ENCODE results near the gene COL9A2.
A peak's percentile ranks its signal among the peaks of the same experiment; 100 is the strongest.

COL9A2 gene

DNA sequence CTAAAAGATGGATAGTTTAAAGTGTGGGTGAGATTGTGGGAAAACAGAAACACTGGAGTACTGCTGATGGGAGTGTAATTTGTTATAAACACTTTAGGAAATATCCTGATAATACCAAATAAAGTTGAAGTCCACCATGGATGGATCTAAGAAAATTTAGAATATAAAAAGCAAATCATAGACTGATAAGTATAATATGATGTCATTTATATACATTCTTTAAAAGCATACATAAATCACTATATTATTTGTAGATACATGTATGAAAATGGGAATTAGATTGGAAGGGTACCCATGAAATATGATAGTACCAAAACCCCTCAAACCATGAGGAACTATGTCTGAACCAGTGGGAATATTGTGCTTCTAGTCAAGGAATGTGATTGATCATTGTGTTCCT is 51.2 kb downstream of the COL9A2 start:
- Histone ChIP-seq H3K36me3 (ENCODE audit: control insufficient read depth, insufficient read depth, low read length) (peaks cover 10% of the 10 kb centered on the region), H3K4me1 (ENCODE audit: control insufficient read depth, insufficient read depth, low read length) (no peaks in the 10 kb centered on the region), H3K4me3 (ENCODE audit: low read depth, low read length) (no peak overlapping the region), H3K9ac (ENCODE audit: low read depth, low read length) (no peak overlapping the region), H3K27me3 (ENCODE audit: control insufficient read depth, insufficient read depth, low read length) (no peaks in the 10 kb centered on the region), H3K9me3 (ENCODE audit: control insufficient read depth, insufficient read depth, low read length) (no peaks in the 10 kb centered on the region)

DNA sequence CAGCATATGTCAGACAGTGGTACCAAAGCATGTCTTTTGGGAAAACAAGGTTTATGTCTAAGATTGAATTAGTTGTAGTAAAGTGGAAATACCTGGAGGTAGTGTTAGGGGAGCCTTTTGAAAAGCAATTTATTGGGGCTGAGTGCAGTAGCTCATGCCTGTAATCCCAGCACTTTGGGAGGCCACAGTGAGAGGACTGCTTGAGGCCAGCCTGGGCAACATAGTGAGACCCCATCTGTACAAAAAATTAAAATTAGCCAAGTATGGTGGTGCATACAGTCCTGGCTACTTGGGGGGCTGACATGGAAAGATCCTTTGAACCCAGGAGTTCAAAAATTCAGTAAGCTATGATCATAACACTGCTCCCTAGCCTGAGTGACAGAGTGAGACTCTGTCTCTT is 51.8 kb downstream of the COL9A2 start:
- Histone ChIP-seq H3K4me1 (ENCODE audit: control insufficient read depth, insufficient read depth, low read length) (no peaks in the 10 kb centered on the region), H3K4me3 (ENCODE audit: low read depth, low read length) (no peak overlapping the region), H3K36me3 (ENCODE audit: control insufficient read depth, insufficient read depth, low read length) (peaks cover 10% of the 10 kb centered on the region), H3K9ac (ENCODE audit: low read depth, low read length) (no peak overlapping the region), H3K27me3 (ENCODE audit: control insufficient read depth, insufficient read depth, low read length) (no peaks in the 10 kb centered on the region), H3K9me3 (ENCODE audit: control insufficient read depth, insufficient read depth, low read length) (no peaks in the 10 kb centered on the region)

GRCh38 chr1:40264354-40264781 is 52.7 kb downstream of the COL9A2 start:
- no peaks in the 10 kb centered on the region for H3K9me3 ChIP-seq (ENCODE audit: control insufficient read depth, insufficient read depth, low read length)
- no peaks in the 10 kb centered on the region for H3K27me3 ChIP-seq (ENCODE audit: control insufficient read depth, insufficient read depth, low read length)
- H3K9ac ChIP-seq (ENCODE audit: low read depth, low read length) = no peak overlapping the region
- peaks cover 8% of the 10 kb centered on the region for H3K36me3 ChIP-seq (ENCODE audit: control insufficient read depth, insufficient read depth, low read length)
- H3K4me3 ChIP-seq (ENCODE audit: low read depth, low read length) = no peak overlapping the region
- no peaks in the 10 kb centered on the region for H3K4me1 ChIP-seq (ENCODE audit: control insufficient read depth, insufficient read depth, low read length)

DNA sequence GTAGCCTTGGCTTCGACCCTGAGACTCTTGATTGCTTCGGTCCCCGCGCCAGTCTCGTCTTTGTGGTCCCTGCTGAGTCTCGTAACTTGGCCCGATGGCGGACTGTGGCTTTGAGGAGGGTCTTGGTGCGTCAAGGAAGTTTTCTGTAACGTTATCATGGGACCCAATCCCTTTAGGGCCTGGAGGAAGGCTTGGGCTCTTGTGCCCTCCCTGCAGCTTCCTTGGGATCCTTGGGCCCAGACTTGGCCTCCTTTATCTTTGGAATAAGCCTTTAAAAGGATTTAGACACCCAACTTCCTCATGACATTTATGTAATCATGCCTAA is 58.7 kb downstream of the COL9A2 start:
- Histone ChIP-seq H3K9me3 (ENCODE audit: control insufficient read depth, insufficient read depth, low read length) (no peaks in the 10 kb centered on the region), H3K9ac (ENCODE audit: low read depth, low read length) (peak overlapping the region; percentile 80), H3K36me3 (ENCODE audit: control insufficient read depth, insufficient read depth, low read length) (peaks cover 8% of the 10 kb centered on the region), H3K4me3 (ENCODE audit: low read depth, low read length) (peak overlapping the region; percentile 82), H3K27me3 (ENCODE audit: control insufficient read depth, insufficient read depth, low read length) (no peaks in the 10 kb centered on the region), H3K4me1 (ENCODE audit: control insufficient read depth, insufficient read depth, low read length) (no peaks in the 10 kb centered on the region)

- Histone ChIP-seq H3K4me3 (ENCODE audit: low read depth, low read length) (peak within 1 kb of the TSS; percentile 82), H3K4me1 (ENCODE audit: control insufficient read depth, insufficient read depth, low read length) (no peaks in the 10 kb centered on the region), H3K36me3 (ENCODE audit: control insufficient read depth, insufficient read depth, low read length) (peaks cover 8% of the 10 kb centered on the region), H3K9me3 (ENCODE audit: control insufficient read depth, insufficient read depth, low read length) (no peaks in the 10 kb centered on the region), H3K27me3 (ENCODE audit: control insufficient read depth, insufficient read depth, low read length) (no peaks in the 10 kb centered on the region), H3K9ac (ENCODE audit: low read depth, low read length) (peak within 1 kb of the TSS; percentile 82)
Measured at GRCh38 chr1:40257688-40258444, 59.2 kb downstream of the COL9A2 start, which contains the start of gene ZMPSTE24. TSS of gene ZMPSTE24 (plus strand) at chr1:40258236. CDS start at chr1:40258272, 36 bp downstream.

DNA sequence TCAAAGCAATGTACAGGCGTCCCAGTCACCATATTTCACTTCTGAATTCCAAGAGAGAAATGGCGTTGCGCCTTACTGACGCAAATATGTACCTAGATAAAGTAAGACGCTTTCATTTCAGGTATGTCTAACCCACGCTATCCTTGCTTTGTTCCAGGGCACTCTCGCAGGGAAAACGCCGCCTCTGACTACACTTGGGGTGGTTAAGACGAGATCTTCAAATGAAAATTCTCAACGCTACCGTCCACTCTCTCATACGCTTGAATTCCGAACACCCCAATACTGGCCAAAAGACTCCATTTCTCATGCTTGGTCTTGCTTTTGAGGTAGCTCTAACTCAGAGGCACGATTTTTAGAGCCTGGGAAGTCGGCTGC is 59.8 kb downstream of the COL9A2 start:
- Histone ChIP-seq H3K4me1 (ENCODE audit: control insufficient read depth, insufficient read depth, low read length) (no peaks in the 10 kb centered on the region), H3K9ac (ENCODE audit: low read depth, low read length) (peak overlapping the region; percentile 82), H3K9me3 (ENCODE audit: control insufficient read depth, insufficient read depth, low read length) (no peaks in the 10 kb centered on the region), H3K4me3 (ENCODE audit: low read depth, low read length) (peak overlapping the region; percentile 70), H3K27me3 (ENCODE audit: control insufficient read depth, insufficient read depth, low read length) (no peaks in the 10 kb centered on the region), H3K36me3 (ENCODE audit: control insufficient read depth, insufficient read depth, low read length) (peaks cover 8% of the 10 kb centered on the region)

DNA sequence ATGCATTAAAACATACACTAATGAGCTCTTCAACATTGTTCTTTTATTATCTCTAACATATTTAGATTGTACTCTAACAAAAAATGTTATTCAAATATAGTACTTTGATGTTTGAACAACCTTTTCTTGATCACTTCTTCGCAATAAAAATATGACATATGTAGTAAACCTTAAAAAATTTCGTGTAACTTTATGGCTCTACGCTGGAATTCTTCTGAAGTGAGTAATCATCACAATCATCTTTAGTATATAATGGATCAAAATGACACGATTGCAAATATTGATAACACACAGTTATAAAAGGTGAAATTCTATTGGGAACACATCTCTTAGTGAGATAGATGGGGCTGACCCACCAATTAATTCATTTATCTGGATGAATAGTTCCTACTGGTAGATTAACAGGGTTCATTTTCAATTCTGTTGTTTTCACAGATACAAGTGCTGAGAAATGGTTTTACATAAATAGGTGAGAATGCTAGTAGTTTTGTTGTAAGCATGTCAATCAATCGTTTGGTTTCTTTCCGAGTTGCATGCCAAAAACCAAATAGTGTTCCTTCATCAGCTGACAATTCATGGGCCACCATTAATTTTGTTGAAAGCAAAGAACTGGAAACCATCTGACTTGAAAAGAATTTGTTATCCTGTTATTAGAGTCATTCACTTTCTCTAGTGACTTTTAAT is 60.5 kb downstream of the COL9A2 start:
- Histone ChIP-seq H3K9ac (ENCODE audit: low read depth, low read length) (peak overlapping the region; percentile 82), H3K36me3 (ENCODE audit: control insufficient read depth, insufficient read depth, low read length) (peaks cover 8% of the 10 kb centered on the region), H3K4me1 (ENCODE audit: control insufficient read depth, insufficient read depth, low read length) (no peaks in the 10 kb centered on the region), H3K4me3 (ENCODE audit: low read depth, low read length) (peak overlapping the region; percentile 70), H3K9me3 (ENCODE audit: control insufficient read depth, insufficient read depth, low read length) (no peaks in the 10 kb centered on the region), H3K27me3 (ENCODE audit: control insufficient read depth, insufficient read depth, low read length) (no peaks in the 10 kb centered on the region)

- H3K27me3 ChIP-seq (ENCODE audit: control insufficient read depth, insufficient read depth, low read length) = no peaks in the 10 kb centered on the region
- H3K36me3 ChIP-seq (ENCODE audit: control insufficient read depth, insufficient read depth, low read length) = peaks cover 2% of the 10 kb centered on the region
- no peak overlapping the region for H3K9ac ChIP-seq (ENCODE audit: low read depth, low read length)
- no peaks in the 10 kb centered on the region for H3K9me3 ChIP-seq (ENCODE audit: control insufficient read depth, insufficient read depth, low read length)
- H3K4me3 ChIP-seq (ENCODE audit: low read depth, low read length) = no peak overlapping the region
- H3K4me1 ChIP-seq (ENCODE audit: control insufficient read depth, insufficient read depth, low read length) = no peaks in the 10 kb centered on the region
Measured at GRCh38 chr1:40255231-40255630, 61.9 kb downstream of the COL9A2 start.

- Histone ChIP-seq H3K9me3 (ENCODE audit: control insufficient read depth, insufficient read depth, low read length) (no peaks in the 10 kb centered on the region), H3K27me3 (ENCODE audit: control insufficient read depth, insufficient read depth, low read length) (no peaks in the 10 kb centered on the region), H3K36me3 (ENCODE audit: control insufficient read depth, insufficient read depth, low read length) (no peaks in the 10 kb centered on the region), H3K4me3 (ENCODE audit: low read depth, low read length) (no peak overlapping the region), H3K4me1 (ENCODE audit: control insufficient read depth, insufficient read depth, low read length) (no peaks in the 10 kb centered on the region), H3K9ac (ENCODE audit: low read depth, low read length) (no peak overlapping the region)
Measured at GRCh38 chr1:40252601-40253000, 64.5 kb downstream of the COL9A2 start.

DNA sequence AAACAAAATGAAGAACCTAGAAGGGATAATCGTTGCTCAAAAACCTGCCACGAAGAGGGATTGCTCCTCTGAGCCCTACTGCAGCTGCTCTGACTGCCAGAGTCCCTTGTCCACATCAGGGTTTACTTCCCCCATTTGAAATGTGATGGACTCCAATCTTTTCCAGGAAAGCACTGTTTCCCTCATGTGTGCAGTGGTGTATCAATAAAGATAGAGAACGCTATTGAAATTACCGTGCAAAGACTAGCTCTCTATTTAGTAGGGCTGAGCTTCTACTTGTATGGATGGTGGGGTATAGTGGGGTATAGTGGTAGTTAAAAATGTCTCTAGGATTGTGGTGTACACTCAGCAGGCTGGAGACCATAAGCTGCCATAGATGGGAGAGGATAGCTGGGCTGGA is 65.6 kb downstream of the COL9A2 start:
- Histone ChIP-seq H3K4me1 (ENCODE audit: control insufficient read depth, insufficient read depth, low read length) (no peaks in the 10 kb centered on the region), H3K9ac (ENCODE audit: low read depth, low read length) (no peak overlapping the region), H3K9me3 (ENCODE audit: control insufficient read depth, insufficient read depth, low read length) (no peaks in the 10 kb centered on the region), H3K4me3 (ENCODE audit: low read depth, low read length) (no peak overlapping the region), H3K27me3 (ENCODE audit: control insufficient read depth, insufficient read depth, low read length) (no peaks in the 10 kb centered on the region), H3K36me3 (ENCODE audit: control insufficient read depth, insufficient read depth, low read length) (no peaks in the 10 kb centered on the region)

Data from iPS-15b (cell line).